ENCODE results near the gene C2orf80.

DNA sequence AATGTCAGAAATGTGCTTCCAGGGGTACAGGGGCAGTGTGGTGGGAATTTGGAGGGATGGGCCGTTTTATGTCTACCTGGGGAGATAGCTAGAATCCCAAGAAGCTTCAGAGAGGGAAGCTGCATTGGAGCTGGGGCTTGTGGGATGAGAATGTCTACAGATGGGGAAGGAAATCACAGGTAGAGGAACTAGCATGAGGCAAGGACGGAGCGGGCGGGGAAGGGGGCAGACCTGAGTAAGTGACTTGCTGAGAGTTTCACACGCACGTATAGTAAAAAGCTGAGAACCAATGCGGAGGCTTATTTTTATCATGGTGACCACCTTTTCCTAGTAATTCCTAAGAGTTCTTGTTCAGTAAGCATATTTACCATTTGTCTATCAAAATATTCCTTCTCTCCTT lies 6.3 kb downstream of the C2orf80 start:
- TF ChIP-seq POLR2A (IDR thresholded peaks at IDR 0.05): no peak
- TF ChIP-seq, protein P1, sequence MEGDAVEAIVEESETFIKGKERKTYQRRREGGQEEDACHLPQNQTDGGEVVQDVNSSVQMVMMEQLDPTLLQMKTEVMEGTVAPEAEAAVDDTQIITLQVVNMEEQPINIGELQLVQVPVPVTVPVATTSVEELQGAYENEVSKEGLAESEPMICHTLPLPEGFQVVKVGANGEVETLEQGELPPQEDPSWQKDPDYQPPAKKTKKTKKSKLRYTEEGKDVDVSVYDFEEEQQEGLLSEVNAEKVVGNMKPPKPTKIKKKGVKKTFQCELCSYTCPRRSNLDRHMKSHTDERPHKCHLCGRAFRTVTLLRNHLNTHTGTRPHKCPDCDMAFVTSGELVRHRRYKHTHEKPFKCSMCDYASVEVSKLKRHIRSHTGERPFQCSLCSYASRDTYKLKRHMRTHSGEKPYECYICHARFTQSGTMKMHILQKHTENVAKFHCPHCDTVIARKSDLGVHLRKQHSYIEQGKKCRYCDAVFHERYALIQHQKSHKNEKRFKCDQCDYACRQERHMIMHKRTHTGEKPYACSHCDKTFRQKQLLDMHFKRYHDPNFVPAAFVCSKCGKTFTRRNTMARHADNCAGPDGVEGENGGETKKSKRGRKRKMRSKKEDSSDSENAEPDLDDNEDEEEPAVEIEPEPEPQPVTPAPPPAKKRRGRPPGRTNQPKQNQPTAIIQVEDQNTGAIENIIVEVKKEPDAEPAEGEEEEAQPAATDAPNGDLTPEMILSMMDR (IDR thresholded peaks at IDR 0.05): no peak
